ES-I3 (cell line): Measurements from ENCODE around the gene BRS3.
"Not testable (repeated sequence)": the region's sequence is repeated elsewhere in the genome, so short reads cannot be mapped to it uniquely, and the experiment has no call there.

ENCODE experiments used
- H3K36me3 ChIP-seq: 2 replicates; pipeline ENCODE4 v1.6.1; 2013; ENCODE audit warnings: mild to moderate bottlenecking, low read length, control low read depth, moderate library complexity; ENCODE audit not compliant: insufficient read depth
- H3K4me1 ChIP-seq: 2 replicates; pipeline ENCODE4 v1.6.1; 2013; ENCODE audit warnings: mild to moderate bottlenecking, control low read depth, low read length; ENCODE audit not compliant: insufficient read depth
- H3K9ac ChIP-seq: 2 replicates; pipeline ENCODE4 v1.6.1; 2013; ENCODE audit warnings: low read depth, mild to moderate bottlenecking, low read length, moderate library complexity
- H3K9me3 ChIP-seq: 2 replicates; pipeline ENCODE4 v1.6.1; 2013; ENCODE audit warnings: mild to moderate bottlenecking, low read length, moderate library complexity; ENCODE audit not compliant: control insufficient read depth, insufficient read depth

The BRS3 gene

GRCh38 chrX:136487647-136488046, at the start of gene BRS3:
Gene BRS3 (plus strand): TSS chrX:136487947. CDS start chrX:136488115, 168 bp downstream.
- no peaks in the 10 kb centered on the region; the same call in 1 of the 2 replicates for H3K4me1 ChIP-seq
- no peak within 1 kb of the TSS for H3K9ac ChIP-seq
- no peaks in the 10 kb centered on the region for H3K9me3 ChIP-seq
- no peaks in the 10 kb centered on the region for H3K36me3 ChIP-seq

GRCh38 chrX:136438192-136438591, 49.6 kb upstream of the BRS3 start:
- no peak overlapping the region for H3K9ac ChIP-seq
- no peaks in the 10 kb centered on the region for H3K4me1 ChIP-seq
- H3K36me3 ChIP-seq = no peaks in the 10 kb centered on the region
- H3K9me3 ChIP-seq = no peaks in the 10 kb centered on the region

- not testable (repeated sequence) for H3K36me3 ChIP-seq, H3K9ac ChIP-seq, H3K9me3 ChIP-seq, H3K4me1 ChIP-seq
Measured at GRCh38 chrX:136445674-136446073, 42.1 kb upstream of the BRS3 start.

- Histone ChIP-seq H3K9me3 (no peaks in the 10 kb centered on the region), H3K9ac (no peak overlapping the region), H3K36me3 (no peaks in the 10 kb centered on the region), H3K4me1 (no peaks in the 10 kb centered on the region)
Measured at GRCh38 chrX:136446208-136446607, 41.5 kb upstream of the BRS3 start.

GRCh38 chrX:136447308-136447707, 40.4 kb upstream of the BRS3 start:
- no peaks in the 10 kb centered on the region for H3K4me1 ChIP-seq
- H3K9ac ChIP-seq = no peak overlapping the region
- no peaks in the 10 kb centered on the region for H3K36me3 ChIP-seq
- no peaks in the 10 kb centered on the region for H3K9me3 ChIP-seq

- H3K36me3 ChIP-seq = no peaks in the 10 kb centered on the region
- H3K4me1 ChIP-seq = no peaks in the 10 kb centered on the region
- no peaks in the 10 kb centered on the region for H3K9me3 ChIP-seq
- no peak overlapping the region for H3K9ac ChIP-seq
Measured at GRCh38 chrX:136447968-136448367, 39.8 kb upstream of the BRS3 start.

- Histone ChIP-seq H3K36me3 (no peaks in the 10 kb centered on the region), H3K9ac (no peak overlapping the region), H3K9me3 (no peaks in the 10 kb centered on the region), H3K4me1 (no peaks in the 10 kb centered on the region)
Measured at GRCh38 chrX:136450050-136450830, 37.5 kb upstream of the BRS3 start.

GRCh38 chrX:136452614-136453013, 35.1 kb upstream of the BRS3 start:
- Histone ChIP-seq H3K4me1 (no peaks in the 10 kb centered on the region), H3K9me3 (no peaks in the 10 kb centered on the region), H3K9ac (no peak overlapping the region), H3K36me3 (no peaks in the 10 kb centered on the region)

GRCh38 chrX:136453114-136453513, 34.6 kb upstream of the BRS3 start:
- H3K9ac ChIP-seq = no peak overlapping the region
- H3K36me3 ChIP-seq = no peaks in the 10 kb centered on the region
- no peaks in the 10 kb centered on the region for H3K4me1 ChIP-seq
- no peaks in the 10 kb centered on the region for H3K9me3 ChIP-seq

- Histone ChIP-seq H3K4me1 (no peaks in the 10 kb centered on the region), H3K36me3 (no peaks in the 10 kb centered on the region), H3K9ac (no peak overlapping the region), H3K9me3 (no peaks in the 10 kb centered on the region)
Measured at GRCh38 chrX:136453771-136454170, 34.0 kb upstream of the BRS3 start.

GRCh38 chrX:136456133-136456532, 31.6 kb upstream of the BRS3 start:
- H3K9ac ChIP-seq = no peak overlapping the region
- no peaks in the 10 kb centered on the region for H3K36me3 ChIP-seq
- H3K9me3 ChIP-seq = no peaks in the 10 kb centered on the region
- H3K4me1 ChIP-seq = no peaks in the 10 kb centered on the region

- Histone ChIP-seq H3K9ac (no peak overlapping the region), H3K4me1 (no peaks in the 10 kb centered on the region)
Measured at GRCh38 chrX:136457303-136457917, 30.3 kb upstream of the BRS3 start.

GRCh38 chrX:136464589-136464988, 23.2 kb upstream of the BRS3 start:
- H3K9me3 ChIP-seq = no peaks in the 10 kb centered on the region
- H3K9ac ChIP-seq = no peak overlapping the region

More at GRCh38 chrX:136457303-136457917, 30.3 kb upstream of the BRS3 start:
- H3K9me3 ChIP-seq = no peaks in the 10 kb centered on the region
- no peaks in the 10 kb centered on the region for H3K36me3 ChIP-seq

GRCh38 chrX:136467303-136467702, 20.4 kb upstream of the BRS3 start:
- H3K9ac ChIP-seq = no peak overlapping the region
- H3K9me3 ChIP-seq = no peaks in the 10 kb centered on the region
- no peaks in the 10 kb centered on the region for H3K4me1 ChIP-seq
- H3K36me3 ChIP-seq = no peaks in the 10 kb centered on the region

More at GRCh38 chrX:136464589-136464988, 23.2 kb upstream of the BRS3 start:
- Histone ChIP-seq H3K36me3 (no peaks in the 10 kb centered on the region), H3K4me1 (no peaks in the 10 kb centered on the region)
